K562 (cell line): Measurements from ENCODE around the gene QPRT. TPM values are rescaled to one million over a fixed set of nuclear protein-coding genes. Genes with fewer than 3 reads are reported as not detected.

Experiments
- BRF1 ChIP-seq: IDR thresholded peaks from 3 replicates; pipeline ENCODE4 v1.6.1; 2011; ENCODE audit warnings: borderline replicate concordance, mild to moderate bottlenecking; ENCODE audit not compliant: insufficient read length; ENCODE audit errors: extremely low read depth
- CHD1 ChIP-seq: fragments of 200-600 bp; sonication (generic); IDR thresholded peaks from one replicate; pipeline ENCODE4 v1.6.1; 2012; ENCODE audit warnings: mild to moderate bottlenecking, moderate library complexity, low read length, inconsistent platforms
- COPS2 ChIP-seq: fragments of 450-650 bp; conservative IDR thresholded peaks from 2 replicates; pipeline ENCODE4 v1.6.1; 2016; ENCODE audit warnings: mild to moderate bottlenecking, moderate library complexity
- CTCFL ChIP-seq: IDR thresholded peaks from 2 replicates; pipeline ENCODE4 v1.6.1; 2011; ENCODE audit warnings: borderline replicate concordance, low read depth, mild to moderate bottlenecking, moderate library complexity, low read length; ENCODE audit not compliant: insufficient read depth, poor library complexity, severe bottlenecking
- DPF2 ChIP-seq: fragments of 450-650 bp; IDR thresholded peaks from 2 replicates; pipeline ENCODE4 v1.6.1; 2016
- EP400 ChIP-seq: fragments of 450-650 bp; IDR thresholded peaks from 2 replicates; pipeline ENCODE4 v1.6.1; 2017; ENCODE audit warnings: antibody characterized with exemption, mild to moderate bottlenecking, moderate library complexity
- ESRRA ChIP-seq: fragments of 450-650 bp; IDR thresholded peaks from 2 replicates; pipeline ENCODE4 v1.6.1; 2014; ENCODE audit warnings: low read depth, mild to moderate bottlenecking, moderate library complexity, borderline replicate concordance
- FOXA1 ChIP-seq: fragments of 450-650 bp; IDR thresholded peaks from 2 replicates; pipeline ENCODE4 v1.6.1; 2016; ENCODE audit warnings: mild to moderate bottlenecking, borderline replicate concordance
- HMG20A ChIP-seq: fragments of 450-650 bp; formaldehyde crosslinking; conservative IDR thresholded peaks from 2 replicates; pipeline ENCODE4 v1.4.0; 2020; ENCODE audit warnings: mild to moderate bottlenecking, mixed read lengths
- IFI16 ChIP-seq: fragments of 250-450 bp; sonication (Bioruptor Pico); IDR thresholded peaks from 2 replicates; pipeline ENCODE4 v2.1.2; 2022; ENCODE audit warnings: mild to moderate bottlenecking, inconsistent platforms
- KAT7 ChIP-seq: sonication (generic); formaldehyde crosslinking; IDR thresholded peaks from 2 replicates; pipeline ENCODE4 v1.8.0; 2022; ENCODE audit warnings: missing genetic modification reagents, mild to moderate bottlenecking, borderline replicate concordance
- L3MBTL2 ChIP-seq: fragments of 450-650 bp; IDR thresholded peaks from 2 replicates; pipeline ENCODE4 v1.6.1; 2016; ENCODE audit warnings: mild to moderate bottlenecking, moderate library complexity
- MEF2D ChIP-seq: conservative IDR thresholded peaks from 2 replicates; pipeline ENCODE4 v1.6.1; 2016; ENCODE audit warnings: low read depth, missing genetic modification characterization, missing compliant biosample characterization
- NFE2 ChIP-seq: IDR thresholded peaks from 2 replicates; pipeline ENCODE4 v1.6.1; 2014; ENCODE audit warnings: antibody characterized with exemption, low read depth
- SNAPC5 ChIP-seq: fragments of 250-450 bp; sonication (Bioruptor Pico); IDR thresholded peaks from 2 replicates; pipeline ENCODE4 v1.8.0; 2021; ENCODE audit warnings: moderate library complexity, mild to moderate bottlenecking, inconsistent platforms
- SRSF3 ChIP-seq: fragments of 200-400 bp; formaldehyde crosslinking; IDR thresholded peaks from 2 replicates; pipeline ENCODE4 v1.6.1; 2016; ENCODE audit warnings: mild to moderate bottlenecking, low read length, moderate library complexity; ENCODE audit not compliant: insufficient read depth
- STAG1 ChIP-seq: sonication (generic); formaldehyde crosslinking; IDR thresholded peaks from 2 replicates; pipeline ENCODE4 v1.5.0; 2020; ENCODE audit warnings: missing genetic modification reagents, borderline replicate concordance
- TAL1 ChIP-seq: fragments of 450-650 bp; IDR thresholded peaks from 2 replicates; pipeline ENCODE4 v1.6.1; 2016; ENCODE audit warnings: mild to moderate bottlenecking
- TFAP4 ChIP-seq: sonication (generic); formaldehyde crosslinking; IDR thresholded peaks from 2 replicates; pipeline ENCODE4 v1.8.0; 2022; ENCODE audit warnings: missing genetic modification reagents, mild to moderate bottlenecking, moderate library complexity, borderline replicate concordance
- TGIF2 ChIP-seq: sonication (generic); formaldehyde crosslinking; IDR thresholded peaks from 2 replicates; pipeline ENCODE4 v1.8.1; 2022; ENCODE audit warnings: mild to moderate bottlenecking, missing genetic modification reagents, moderate library complexity
- TRIM28 ChIP-seq: fragments of 450-650 bp; IDR thresholded peaks from 2 replicates; pipeline ENCODE4 v1.6.1; 2017
- ZNF134 ChIP-seq: fragments of 250-450 bp; sonication (Bioruptor Pico); conservative IDR thresholded peaks from 2 replicates; pipeline ENCODE4 v1.4.0; 2020
- ZNF280B ChIP-seq: fragments of 250-450 bp; sonication (Bioruptor Pico); IDR thresholded peaks from 2 replicates; pipeline ENCODE4 v1.5.1; 2021; ENCODE audit warnings: mild to moderate bottlenecking
- ZNF311 ChIP-seq: fragments of 250-450 bp; sonication (Bioruptor Pico); IDR thresholded peaks from 2 replicates; pipeline ENCODE4 v1.4.0; 2020; ENCODE audit warnings: mild to moderate bottlenecking, moderate library complexity
- ZNF75A ChIP-seq: fragments of 450-650 bp; formaldehyde crosslinking; IDR thresholded peaks from 2 replicates; pipeline ENCODE4 v1.4.0; 2020; ENCODE audit warnings: mild to moderate bottlenecking
- ZNF76 ChIP-seq: fragments of 250-450 bp; sonication (Bioruptor Pico); IDR thresholded peaks from 2 replicates; pipeline ENCODE4 v1.4.0; 2020; ENCODE audit warnings: mild to moderate bottlenecking, moderate library complexity, borderline replicate concordance
- polyA plus RNA-seq, 8 experiments: library from polyadenylated mRNA; depleted of rRNA in 4 of 8; stranded (reverse) in 5 of 8; unstranded in 3 of 8; fragments of >200 nt; fragmentation: Nextera tagmentation in 2 of 8; fragmentation: Illumina TruSeq in 1 of 8; extraction: Ambion mirVana in 2 of 8; extraction: Trizol in 1 of 8; gene quantifications; 2 replicates each; pipeline versions ENCODE4 v1.2.1 to v1.2.3, GENCODE V29; 2011 to 2014; ENCODE audit warnings: inconsistent platforms in 1 of 8, missing spikeins in 1 of 8
- total RNA-seq, 7 experiments: library from RNA; depleted of rRNA in 6 of 7; stranded (reverse); fragments of >200 nt in 6 of 7; fragmentation: Illumina TruSeq in 2 of 7; extraction: Trizol in 2 of 7; gene quantifications; 2 replicates each; pipeline versions ENCODE4 v1.2.1 to v1.2.3, GENCODE V29; 2011 to 2021; ENCODE audit warnings: low replicate concordance in 1 of 7

The QPRT gene
- total and polyA plus RNA-seq, 9 of the 15 experiments (the other 6 are each of a cell fraction or from before 2014, with no cell fraction given), result 7.7 to 112 (median 64.1) TPM

GRCh38 chr16:29700253-29700987, 21.4 kb downstream of the QPRT start (continued):
- TF ChIP-seq CTCFL, result no peak
- no peak for TF ChIP-seq IFI16 (CRISPR knock-in tag)
- TF ChIP-seq ZNF76 (CRISPR knock-in tag), result no peak
- no peak for TF ChIP-seq TAL1
- TF ChIP-seq HMG20A (CRISPR knock-in tag), result no peak
- no peak for TF ChIP-seq MEF2D (tag)
- no peak for TF ChIP-seq ZNF280B (CRISPR knock-in tag)
- no peak for TF ChIP-seq DPF2
- no peak for TF ChIP-seq CHD1
- TF ChIP-seq STAG1 (CRISPR knock-in tag), result peak; percentile 44; the same call in 1 of the 2 replicates
- TF ChIP-seq ZNF311, result no peak
- no peak for TF ChIP-seq ZNF75A (CRISPR knock-in tag)
- TF ChIP-seq BRF1, result no peak
- no peak for TF ChIP-seq ZNF134
- no peak for TF ChIP-seq TRIM28
- peak; percentile 20; the same call in 1 of the 2 replicates for TF ChIP-seq TFAP4 (CRISPR knock-in tag)
- TF ChIP-seq FOXA1, result no peak
- peak; percentile 53 for TF ChIP-seq L3MBTL2
- no peak for TF ChIP-seq KAT7 (CRISPR knock-in tag)
- no peak for TF ChIP-seq ESRRA
- no peak for TF ChIP-seq NFE2
- TF ChIP-seq EP400, result no peak
- no peak for TF ChIP-seq SNAPC5
- no peak for TF ChIP-seq TGIF2
- TF ChIP-seq COPS2, result no peak
- no peak for TF ChIP-seq SRSF3
